GM12878 (cell line): ENCODE measurements around the gene IL10RA. TPM values are rescaled to one million over a fixed set of nuclear protein-coding genes. Genes with fewer than 3 reads are reported as not detected.

ENCODE experiments used
- CEBPB ChIP-seq, 2 experiments: fragments of 150-350 bp in 1 of 2; IDR thresholded peaks; 2 replicates each; pipeline ENCODE4 v1.6.1; 2012 to 2014; ENCODE audit warnings: low read depth in 2 of 2, low read length in 2 of 2, borderline replicate concordance in 1 of 2, inconsistent platforms in 1 of 2
- CREB1 ChIP-seq: IDR thresholded peaks from 2 replicates; pipeline ENCODE4 v1.6.1; 2012; ENCODE audit warnings: low read depth, mild to moderate bottlenecking, inconsistent platforms
- DPF2 ChIP-seq: fragments of 450-650 bp; IDR thresholded peaks from 2 replicates; pipeline ENCODE4 v1.6.1; 2017; ENCODE audit warnings: mild to moderate bottlenecking
- ETV6 ChIP-seq, 2 experiments: fragments of 450-650 bp in 1 of 2; IDR thresholded peaks in 1 of 2; conservative IDR thresholded peaks in 1 of 2; 2 replicates each; pipeline ENCODE4 v1.6.1; 2014; ENCODE audit warnings: antibody characterized with exemption in 1 of 2, borderline replicate concordance in 1 of 2, low read depth in 1 of 2, mild to moderate bottlenecking in 1 of 2, moderate library complexity in 1 of 2
- FOXM1 ChIP-seq: IDR thresholded peaks from 2 replicates; pipeline ENCODE4 v1.6.1; 2012; ENCODE audit warnings: low read depth, mild to moderate bottlenecking, inconsistent platforms, low read length, moderate library complexity
- IKZF1 ChIP-seq: fragments of 450-650 bp; conservative IDR thresholded peaks from 2 replicates; pipeline ENCODE4 v1.6.1; 2017; ENCODE audit warnings: antibody characterized with exemption, mild to moderate bottlenecking
- KLF5 ChIP-seq: fragments of 450-650 bp; IDR thresholded peaks from 2 replicates; pipeline ENCODE4 v1.6.1; 2014; ENCODE audit warnings: mild to moderate bottlenecking; ENCODE audit not compliant: partially characterized antibody
- PAX5 ChIP-seq: IDR thresholded peaks from 2 replicates; pipeline ENCODE4 v1.6.1; 2011; ENCODE audit warnings: low read depth, low read length, borderline replicate concordance
- PML ChIP-seq: IDR thresholded peaks from 2 replicates; pipeline ENCODE4 v1.6.1; 2012; ENCODE audit warnings: low read length, inconsistent platforms
- SIX5 ChIP-seq: IDR thresholded peaks from 2 replicates; pipeline ENCODE4 v1.6.1; 2011; ENCODE audit warnings: mild to moderate bottlenecking, low read depth, low read length, moderate library complexity; ENCODE audit not compliant: severe bottlenecking
- SMC3 ChIP-seq: IDR thresholded peaks from 2 replicates; pipeline ENCODE4 v1.6.1; 2011; ENCODE audit warnings: low read length, improper control_type of control experiment, borderline replicate concordance
- STAT1 ChIP-seq: fragments of 450-650 bp; conservative IDR thresholded peaks from 2 replicates; pipeline ENCODE4 v1.6.1; 2014; ENCODE audit warnings: antibody characterized with exemption, mild to moderate bottlenecking
- SUPT20H ChIP-seq: IDR thresholded peaks from 2 replicates; pipeline ENCODE4 v1.6.1; 2011; ENCODE audit warnings: low read depth, mild to moderate bottlenecking, low read length, moderate library complexity, borderline replicate concordance; ENCODE audit not compliant: control insufficient read depth
- TAF1 ChIP-seq: IDR thresholded peaks from 2 replicates; pipeline ENCODE4 v1.6.1; 2011; ENCODE audit warnings: mild to moderate bottlenecking, low read depth, low read length, borderline replicate concordance
- TCF3 ChIP-seq: IDR thresholded peaks from 2 replicates; pipeline ENCODE4 v1.6.1; 2012; ENCODE audit warnings: low read depth, mild to moderate bottlenecking, low read length, borderline replicate concordance; ENCODE audit not compliant: insufficient read depth
- WRNIP1 ChIP-seq: IDR thresholded peaks from 2 replicates; pipeline ENCODE4 v1.6.1; 2011; ENCODE audit warnings: low read depth, low read length, improper control_type of control experiment, borderline replicate concordance
- polyA plus RNA-seq, 11 experiments: library from polyadenylated mRNA; depleted of rRNA in 4 of 11; unstranded in 6 of 11; stranded (reverse) in 5 of 11; fragments of >200 nt; fragmentation: Nextera tagmentation in 4 of 11; fragmentation: Illumina TruSeq in 1 of 11; extraction: Ambion mirVana in 4 of 11; extraction: Trizol in 1 of 11; gene quantifications; 1 replicate in 1 of 11; 2 replicates in 10 of 11; pipeline versions ENCODE4 v1.2.1 to v1.2.3, GENCODE V29; 2011 to 2016; ENCODE audit warnings: inconsistent platforms in 2 of 11, missing spikeins in 2 of 11, low read depth in 1 of 11
- total RNA-seq, 4 experiments: library from RNA; depleted of rRNA in 3 of 4; stranded (reverse); fragments of >200 nt in 3 of 4; fragmentation: Illumina TruSeq in 1 of 4; extraction: Trizol in 1 of 4; gene quantifications; 2 replicates each; pipeline versions ENCODE4 v1.2.1 to v1.2.3, GENCODE V29; 2013 to 2021
- TF ChIP-seq, protein P1 (sequence below): fragments of 450-650 bp; IDR thresholded peaks from 2 replicates; pipeline ENCODE4 v1.6.1; 2017; ENCODE audit warnings: mild to moderate bottlenecking, moderate library complexity
- TF ChIP-seq, protein P2 (sequence below), 3 experiments: IDR thresholded peaks in 2 of 3; conservative IDR thresholded peaks in 1 of 3; 2 replicates each; pipeline ENCODE4 v1.5.1; 2011; ENCODE audit warnings: low read depth in 3 of 3, low read length in 3 of 3, mild to moderate bottlenecking in 3 of 3, control low read depth in 2 of 3, moderate library complexity in 2 of 3, inconsistent platforms in 1 of 3, mixed read lengths in 1 of 3; ENCODE audit not compliant: control insufficient read depth in 2 of 3, insufficient read depth in 1 of 3; ENCODE audit errors: extremely low read depth in 1 of 3
- TF ChIP-seq, protein P3 (sequence below): IDR thresholded peaks from 2 replicates; pipeline ENCODE4 v1.6.1; 2012; ENCODE audit warnings: low read length, inconsistent platforms
- TF ChIP-seq, protein P4 (sequence below): IDR thresholded peaks from 2 replicates; pipeline ENCODE4 v1.6.1; 2011; ENCODE audit warnings: mild to moderate bottlenecking, low read depth, low read length, moderate library complexity; ENCODE audit not compliant: insufficient replicate concordance

The IL10RA gene
- total and polyA plus RNA-seq, 10 of the 15 experiments (the other 5 are each of a cell fraction or from before 2014, with no cell fraction given), result 0.77 to 45.9 (median 9.6) TPM

DNA sequence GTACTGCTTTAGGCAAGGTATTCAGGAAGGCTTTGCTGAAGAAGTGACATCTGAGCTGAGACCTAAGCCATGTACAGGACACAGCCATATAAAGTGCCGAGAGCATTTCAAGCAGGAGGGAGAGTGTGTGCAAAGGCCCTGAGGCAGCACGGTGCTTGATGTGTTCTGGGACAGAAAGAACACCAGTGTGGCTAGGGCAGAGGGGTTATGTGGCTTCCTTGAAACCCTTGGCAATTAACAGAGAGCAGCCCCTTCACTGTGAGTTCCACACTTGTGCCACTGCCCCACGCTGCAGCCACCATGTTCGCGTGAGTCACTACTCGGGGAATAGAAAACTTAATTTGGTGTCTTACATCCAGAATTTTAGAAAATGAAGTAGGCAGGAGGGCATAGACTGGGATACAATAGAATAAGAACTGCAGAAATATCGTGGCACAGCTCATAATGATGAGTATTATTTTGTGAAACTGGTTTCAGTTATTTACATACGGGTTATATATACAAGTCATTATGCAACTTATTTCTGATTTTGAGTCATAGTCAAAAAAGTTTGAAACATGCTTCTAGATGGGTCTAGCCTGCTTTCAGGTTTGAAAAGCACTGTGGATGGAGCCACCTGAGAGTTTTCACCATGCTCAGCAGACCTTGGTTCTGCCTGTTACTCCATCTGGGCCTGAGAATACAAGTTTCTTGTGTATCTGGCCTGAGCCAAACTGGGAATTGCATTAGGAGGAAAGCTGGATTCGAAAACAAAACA is 11.8 kb downstream of the IL10RA start (continued):
- TF ChIP-seq ETV6 (conservative IDR thresholded peaks at IDR 0.05 in 1 of 2, IDR thresholded peaks at IDR 0.05 in 1 of 2; ENCODE audit: borderline replicate concordance in 1 of 2, low read depth in 1 of 2) (0 out of 4 replicates have a peak, but pooled peaks of 1 of the 2 experiments have one; percentile 21), CREB1 (0 out of 2 replicates have a peak, but pooled peaks have one; percentile 50), WRNIP1 (no peak), SIX5 (no peak), SUPT20H (no peak), STAT1 (no peak), SMC3 (peak; percentile 4; the same call in 1 of the 2 replicates), KLF5 (peak; percentile 67), TCF3 (0 out of 2 replicates have a peak, but pooled peaks have one; percentile 46), IKZF1 (peak; percentile 36), FOXM1 (peak; percentile 81; the same call in 1 of the 2 replicates), PAX5 (peak; percentile 62; the same call in 1 of the 2 replicates), DPF2 (peak; percentile 50), TAF1 (peak; percentile 31; the same call in 1 of the 2 replicates), CEBPB (IDR thresholded peaks at IDR 0.05; ENCODE audit: borderline replicate concordance in 1 of 2, low read depth in 2 of 2, low read length in 2 of 2) (peak in 1 of 2 experiments; percentile 78; a peak in 1 of 4 replicates), PML (no peak)
- TF ChIP-seq, protein P1, sequence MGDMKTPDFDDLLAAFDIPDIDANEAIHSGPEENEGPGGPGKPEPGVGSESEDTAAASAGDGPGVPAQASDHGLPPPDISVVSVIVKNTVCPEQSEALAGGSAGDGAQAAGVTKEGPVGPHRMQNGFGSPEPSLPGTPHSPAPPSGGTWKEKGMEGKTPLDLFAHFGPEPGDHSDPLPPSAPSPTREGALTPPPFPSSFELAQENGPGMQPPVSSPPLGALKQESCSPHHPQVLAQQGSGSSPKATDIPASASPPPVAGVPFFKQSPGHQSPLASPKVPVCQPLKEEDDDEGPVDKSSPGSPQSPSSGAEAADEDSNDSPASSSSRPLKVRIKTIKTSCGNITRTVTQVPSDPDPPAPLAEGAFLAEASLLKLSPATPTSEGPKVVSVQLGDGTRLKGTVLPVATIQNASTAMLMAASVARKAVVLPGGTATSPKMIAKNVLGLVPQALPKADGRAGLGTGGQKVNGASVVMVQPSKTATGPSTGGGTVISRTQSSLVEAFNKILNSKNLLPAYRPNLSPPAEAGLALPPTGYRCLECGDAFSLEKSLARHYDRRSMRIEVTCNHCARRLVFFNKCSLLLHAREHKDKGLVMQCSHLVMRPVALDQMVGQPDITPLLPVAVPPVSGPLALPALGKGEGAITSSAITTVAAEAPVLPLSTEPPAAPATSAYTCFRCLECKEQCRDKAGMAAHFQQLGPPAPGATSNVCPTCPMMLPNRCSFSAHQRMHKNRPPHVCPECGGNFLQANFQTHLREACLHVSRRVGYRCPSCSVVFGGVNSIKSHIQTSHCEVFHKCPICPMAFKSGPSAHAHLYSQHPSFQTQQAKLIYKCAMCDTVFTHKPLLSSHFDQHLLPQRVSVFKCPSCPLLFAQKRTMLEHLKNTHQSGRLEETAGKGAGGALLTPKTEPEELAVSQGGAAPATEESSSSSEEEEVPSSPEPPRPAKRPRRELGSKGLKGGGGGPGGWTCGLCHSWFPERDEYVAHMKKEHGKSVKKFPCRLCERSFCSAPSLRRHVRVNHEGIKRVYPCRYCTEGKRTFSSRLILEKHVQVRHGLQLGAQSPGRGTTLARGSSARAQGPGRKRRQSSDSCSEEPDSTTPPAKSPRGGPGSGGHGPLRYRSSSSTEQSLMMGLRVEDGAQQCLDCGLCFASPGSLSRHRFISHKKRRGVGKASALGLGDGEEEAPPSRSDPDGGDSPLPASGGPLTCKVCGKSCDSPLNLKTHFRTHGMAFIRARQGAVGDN, result peak; percentile 66; the same call in 1 of the 2 replicates
- TF ChIP-seq, protein P2, sequence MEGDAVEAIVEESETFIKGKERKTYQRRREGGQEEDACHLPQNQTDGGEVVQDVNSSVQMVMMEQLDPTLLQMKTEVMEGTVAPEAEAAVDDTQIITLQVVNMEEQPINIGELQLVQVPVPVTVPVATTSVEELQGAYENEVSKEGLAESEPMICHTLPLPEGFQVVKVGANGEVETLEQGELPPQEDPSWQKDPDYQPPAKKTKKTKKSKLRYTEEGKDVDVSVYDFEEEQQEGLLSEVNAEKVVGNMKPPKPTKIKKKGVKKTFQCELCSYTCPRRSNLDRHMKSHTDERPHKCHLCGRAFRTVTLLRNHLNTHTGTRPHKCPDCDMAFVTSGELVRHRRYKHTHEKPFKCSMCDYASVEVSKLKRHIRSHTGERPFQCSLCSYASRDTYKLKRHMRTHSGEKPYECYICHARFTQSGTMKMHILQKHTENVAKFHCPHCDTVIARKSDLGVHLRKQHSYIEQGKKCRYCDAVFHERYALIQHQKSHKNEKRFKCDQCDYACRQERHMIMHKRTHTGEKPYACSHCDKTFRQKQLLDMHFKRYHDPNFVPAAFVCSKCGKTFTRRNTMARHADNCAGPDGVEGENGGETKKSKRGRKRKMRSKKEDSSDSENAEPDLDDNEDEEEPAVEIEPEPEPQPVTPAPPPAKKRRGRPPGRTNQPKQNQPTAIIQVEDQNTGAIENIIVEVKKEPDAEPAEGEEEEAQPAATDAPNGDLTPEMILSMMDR (IDR thresholded peaks at IDR 0.05 in 2 of 3, conservative IDR thresholded peaks at IDR 0.05 in 1 of 3; ENCODE audit: control insufficient read depth in 2 of 3, extremely low read depth in 1 of 3, insufficient read depth in 1 of 3, low read depth in 3 of 3, low read length in 3 of 3), result no peak
- TF ChIP-seq, protein P3, sequence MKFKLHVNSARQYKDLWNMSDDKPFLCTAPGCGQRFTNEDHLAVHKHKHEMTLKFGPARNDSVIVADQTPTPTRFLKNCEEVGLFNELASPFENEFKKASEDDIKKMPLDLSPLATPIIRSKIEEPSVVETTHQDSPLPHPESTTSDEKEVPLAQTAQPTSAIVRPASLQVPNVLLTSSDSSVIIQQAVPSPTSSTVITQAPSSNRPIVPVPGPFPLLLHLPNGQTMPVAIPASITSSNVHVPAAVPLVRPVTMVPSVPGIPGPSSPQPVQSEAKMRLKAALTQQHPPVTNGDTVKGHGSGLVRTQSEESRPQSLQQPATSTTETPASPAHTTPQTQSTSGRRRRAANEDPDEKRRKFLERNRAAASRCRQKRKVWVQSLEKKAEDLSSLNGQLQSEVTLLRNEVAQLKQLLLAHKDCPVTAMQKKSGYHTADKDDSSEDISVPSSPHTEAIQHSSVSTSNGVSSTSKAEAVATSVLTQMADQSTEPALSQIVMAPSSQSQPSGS, result peak; percentile 88
- TF ChIP-seq, protein P4, sequence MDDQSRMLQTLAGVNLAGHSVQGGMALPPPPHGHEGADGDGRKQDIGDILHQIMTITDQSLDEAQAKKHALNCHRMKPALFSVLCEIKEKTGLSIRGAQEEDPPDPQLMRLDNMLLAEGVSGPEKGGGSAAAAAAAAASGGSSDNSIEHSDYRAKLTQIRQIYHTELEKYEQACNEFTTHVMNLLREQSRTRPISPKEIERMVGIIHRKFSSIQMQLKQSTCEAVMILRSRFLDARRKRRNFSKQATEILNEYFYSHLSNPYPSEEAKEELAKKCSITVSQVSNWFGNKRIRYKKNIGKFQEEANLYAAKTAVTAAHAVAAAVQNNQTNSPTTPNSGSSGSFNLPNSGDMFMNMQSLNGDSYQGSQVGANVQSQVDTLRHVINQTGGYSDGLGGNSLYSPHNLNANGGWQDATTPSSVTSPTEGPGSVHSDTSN, result no peak
